Liver (tissue), 3 donors: Measurements from ENCODE around the gene RASSF9.

Source experiments
- FOXA1 ChIP-seq: IDR thresholded peaks from 2 replicates; pipeline ENCODE4 v1.6.1; 2016; ENCODE audit warnings: antibody characterized with exemption
- GABPA ChIP-seq, 2 donors: IDR thresholded peaks in 1 of 2; conservative IDR thresholded peaks in 1 of 2; 2 replicates each; pipeline ENCODE4 v1.6.1; 2016; ENCODE audit warnings: antibody characterized with exemption in 2 of 2, mild to moderate bottlenecking in 1 of 2, moderate library complexity in 1 of 2
- JUND ChIP-seq, 2 donors: IDR thresholded peaks; 2 replicates each; pipeline ENCODE4 v1.6.1; 2016; ENCODE audit warnings: antibody characterized with exemption in 2 of 2
- RAD21 ChIP-seq, 2 donors: IDR thresholded peaks; 2 replicates each; pipeline ENCODE4 v1.6.1; 2016; ENCODE audit warnings: antibody characterized with exemption in 2 of 2, mild to moderate bottlenecking in 2 of 2
- SP1 ChIP-seq: IDR thresholded peaks from 2 replicates; pipeline ENCODE4 v1.6.1; 2018; ENCODE audit warnings: antibody characterized with exemption, mild to moderate bottlenecking
- YY1 ChIP-seq: IDR thresholded peaks from 2 replicates; pipeline ENCODE4 v1.6.1; 2016; ENCODE audit warnings: antibody characterized with exemption, mild to moderate bottlenecking
- ZBTB33 ChIP-seq: IDR thresholded peaks from 2 replicates; pipeline ENCODE4 v1.6.1; 2016; ENCODE audit warnings: antibody characterized with exemption
- TF ChIP-seq, protein P1 (sequence below): fragments of 150-350 bp; IDR thresholded peaks from 2 replicates; pipeline ENCODE4 v1.5.1; 2017; ENCODE audit warnings: improper control_type of control experiment, low read depth, low read length; ENCODE audit not compliant: missing input control
- donor health status: healthy.
- donor health status: healthy.

GRCh38 chr12:85877459-85877858 is 41.2 kb upstream of the RASSF9 start:
- no peak for TF ChIP-seq SP1
- TF ChIP-seq, protein P1, sequence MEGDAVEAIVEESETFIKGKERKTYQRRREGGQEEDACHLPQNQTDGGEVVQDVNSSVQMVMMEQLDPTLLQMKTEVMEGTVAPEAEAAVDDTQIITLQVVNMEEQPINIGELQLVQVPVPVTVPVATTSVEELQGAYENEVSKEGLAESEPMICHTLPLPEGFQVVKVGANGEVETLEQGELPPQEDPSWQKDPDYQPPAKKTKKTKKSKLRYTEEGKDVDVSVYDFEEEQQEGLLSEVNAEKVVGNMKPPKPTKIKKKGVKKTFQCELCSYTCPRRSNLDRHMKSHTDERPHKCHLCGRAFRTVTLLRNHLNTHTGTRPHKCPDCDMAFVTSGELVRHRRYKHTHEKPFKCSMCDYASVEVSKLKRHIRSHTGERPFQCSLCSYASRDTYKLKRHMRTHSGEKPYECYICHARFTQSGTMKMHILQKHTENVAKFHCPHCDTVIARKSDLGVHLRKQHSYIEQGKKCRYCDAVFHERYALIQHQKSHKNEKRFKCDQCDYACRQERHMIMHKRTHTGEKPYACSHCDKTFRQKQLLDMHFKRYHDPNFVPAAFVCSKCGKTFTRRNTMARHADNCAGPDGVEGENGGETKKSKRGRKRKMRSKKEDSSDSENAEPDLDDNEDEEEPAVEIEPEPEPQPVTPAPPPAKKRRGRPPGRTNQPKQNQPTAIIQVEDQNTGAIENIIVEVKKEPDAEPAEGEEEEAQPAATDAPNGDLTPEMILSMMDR = no peak
- no peak for TF ChIP-seq ZBTB33
- no peak for TF ChIP-seq FOXA1
- no peak for TF ChIP-seq YY1
- no peak for TF ChIP-seq RAD21 (IDR thresholded peaks at IDR 0.05)
- TF ChIP-seq GABPA (IDR thresholded peaks at IDR 0.05 in 1 of 2, conservative IDR thresholded peaks at IDR 0.05 in 1 of 2) = no peak
- no peak for TF ChIP-seq JUND (IDR thresholded peaks at IDR 0.05)
